GM12878 (cell line): Measurements from ENCODE around the gene SLC2A1. TPM values are rescaled to one million over a fixed set of nuclear protein-coding genes. Genes with fewer than 3 reads are reported as not detected.

Experiments used
- ATAC-seq: fragments of 200-7000 bp; cut with Tn5 transposase; 3 replicates; pipeline ENCODE4 v1.9.1; 2020; ENCODE audit warnings: mild to moderate bottlenecking, moderate library complexity
- BruUV-seq: library from RNA; stranded (reverse); fragments of 400-500 nt; replicated peaks from 2 replicates; lab custom pipeline; 2021; lab: Mats Ljungman, UMichigan
- CTCF ChIA-PET: fragments of 300-600 bp; sonication (Branson Sonifier 250); formaldehyde crosslinking; extraction: SDS; loops from one replicate; lab custom pipeline; 2021; ENCODE audit warnings: inconsistent platforms; lab: Yijun Ruan, JAX
- POLR2A ChIA-PET: fragments of 350-600 bp; formaldehyde crosslinking; extraction: SDS; loops from one replicate; lab custom pipeline; 2021; ENCODE audit warnings: inconsistent platforms; lab: Charles Lee
- RAD21 ChIA-PET: fragments of 300-600 bp; sonication (Branson Sonifier 250); formaldehyde crosslinking; loops from one replicate; lab custom pipeline; 2023; ENCODE audit warnings: antibody characterized with exemption; ENCODE audit not compliant: unreplicated experiment; lab: Charles Lee
- SMC1A ChIA-PET: fragments of 300-600 bp; sonication (Branson Sonifier 250); formaldehyde crosslinking; loops from one replicate; lab custom pipeline; 2023; ENCODE audit not compliant: unreplicated experiment, uncharacterized antibody; lab: Charles Lee
- DNase-seq: peaks from one replicate; pipeline ENCODE4 v3.0.0-alpha.2; 2011; ENCODE audit warnings: low read depth, low spot score
- FAIRE-seq: peaks from 3 replicates; lab custom pipeline; 2011; peaks lifted over from hg19 to GRCh38; lab: Jason Lieb, UNC
- H2AFZ ChIP-seq: 2 replicates; pipeline ENCODE4 v1.6.0; 2011; ENCODE audit warnings: low read depth, low read length, control low read depth; ENCODE audit not compliant: control insufficient read depth
- H3K27ac ChIP-seq: 2 replicates; pipeline ENCODE4 v1.5.1; 2011; ENCODE audit warnings: control low read depth; ENCODE audit not compliant: control insufficient read depth, insufficient read depth
- H3K27me3 ChIP-seq, 2 experiments: replicated peaks in 1 of 2; 2 replicates each; pipeline versions ENCODE4 v1.6.0 to v1.6.1; 2011; ENCODE audit warnings: low read length in 1 of 2; ENCODE audit not compliant: control insufficient read depth in 2 of 2, insufficient read depth in 2 of 2
- H3K36me3 ChIP-seq, 2 experiments: 2 replicates each; pipeline ENCODE4 v1.5.1; 2011; ENCODE audit warnings: low read length in 1 of 2; ENCODE audit not compliant: control insufficient read depth in 2 of 2, insufficient read depth in 2 of 2
- H3K4me1 ChIP-seq: 2 replicates; pipeline ENCODE4 v1.6.1; 2011; ENCODE audit warnings: mild to moderate bottlenecking, low read length, moderate library complexity, mixed read lengths; ENCODE audit not compliant: control insufficient read depth, insufficient read depth
- H3K4me2 ChIP-seq: 2 replicates; pipeline ENCODE4 v1.6.0; 2011; ENCODE audit warnings: control low read depth; ENCODE audit not compliant: control insufficient read depth, insufficient read depth
- H3K4me3 ChIP-seq: fragments of 200-600 bp; sonication (generic); 2 replicates; pipeline ENCODE4 v1.5.1; 2016
- H3K79me2 ChIP-seq: 2 replicates; pipeline ENCODE4 v1.6.0; 2011; ENCODE audit warnings: low read length; ENCODE audit not compliant: control insufficient read depth, insufficient read depth
- H3K9ac ChIP-seq: 2 replicates; pipeline ENCODE4 v1.8.0; 2011; ENCODE audit warnings: low read length, control low read depth, mixed read lengths; ENCODE audit not compliant: control insufficient read depth, insufficient read depth
- H3K9me3 ChIP-seq: replicated peaks from 3 replicates; pipeline ENCODE4 v1.5.1; 2011; ENCODE audit warnings: mild to moderate bottlenecking, low read length; ENCODE audit not compliant: control insufficient read depth, insufficient read depth
- H4K20me1 ChIP-seq: 2 replicates; pipeline ENCODE4 v1.6.0; 2011; ENCODE audit not compliant: control insufficient read depth, insufficient read depth
- MEF2B ChIP-seq: fragments of 450-650 bp; IDR thresholded peaks from 2 replicates; pipeline ENCODE4 v1.6.1; 2018; ENCODE audit warnings: mild to moderate bottlenecking, moderate library complexity; ENCODE audit not compliant: partially characterized antibody, poor library complexity, severe bottlenecking
- WGBS: methylation state at CpG from one replicate; pipeline ENCODE4 v1.1.6; 2016; ENCODE audit warnings: low lambda C conversion rate; ENCODE audit not compliant: insufficient replicate concordance, insufficient coverage; ENCODE audit errors: missing lambda C conversion rate; 5-methylcytosine and 5-hydroxymethylcytosine counted together
- in situ Hi-C: fragments of 300-500 bp; cut with MboI; formaldehyde crosslinking; loops from 9 replicates; pipeline ENCODE4 v1.14.3; 2018; ENCODE audit warnings: mixed read lengths
- intact Hi-C: fragments of 100-400 bp; cut with micrococcal nuclease; formaldehyde crosslinking; loops from one replicate; pipeline ENCODE4 v1.14.2; 2022; ENCODE audit not compliant: unreplicated experiment
- polyA plus RNA-seq, 11 experiments: library from polyadenylated mRNA; depleted of rRNA in 4 of 11; unstranded in 6 of 11; stranded (reverse) in 5 of 11; fragments of >200 nt; fragmentation: Nextera tagmentation in 4 of 11; fragmentation: Illumina TruSeq in 1 of 11; extraction: Ambion mirVana in 4 of 11; extraction: Trizol in 1 of 11; gene quantifications; 1 replicate in 1 of 11; 2 replicates in 10 of 11; pipeline versions ENCODE4 v1.2.1 to v1.2.3, GENCODE V29; 2011 to 2016; ENCODE audit warnings: inconsistent platforms in 2 of 11, missing spikeins in 2 of 11, low read depth in 1 of 11
- total RNA-seq, 4 experiments: library from RNA; depleted of rRNA in 3 of 4; stranded (reverse); fragments of >200 nt in 3 of 4; fragmentation: Illumina TruSeq in 1 of 4; extraction: Trizol in 1 of 4; gene quantifications; 2 replicates each; pipeline versions ENCODE4 v1.2.1 to v1.2.3, GENCODE V29; 2013 to 2021
- TF ChIP-seq, protein P1 (sequence below): IDR thresholded peaks from 2 replicates; pipeline ENCODE4 v1.6.1; 2012; ENCODE audit warnings: low read depth, low read length, improper control_type of control experiment
- TF ChIP-seq, protein P2 (sequence below): fragments of 450-650 bp; IDR thresholded peaks from 2 replicates; pipeline ENCODE4 v1.6.1; 2017; ENCODE audit warnings: mild to moderate bottlenecking, low read depth, inconsistent platforms; ENCODE audit not compliant: poor library complexity, severe bottlenecking

Gene SLC2A1
- total and polyA plus RNA-seq, 10 of the 15 experiments (the other 5 are each of a cell fraction or from before 2014, with no cell fraction given): 5.7 to 66.0 (median 44.2) TPM

DNA sequence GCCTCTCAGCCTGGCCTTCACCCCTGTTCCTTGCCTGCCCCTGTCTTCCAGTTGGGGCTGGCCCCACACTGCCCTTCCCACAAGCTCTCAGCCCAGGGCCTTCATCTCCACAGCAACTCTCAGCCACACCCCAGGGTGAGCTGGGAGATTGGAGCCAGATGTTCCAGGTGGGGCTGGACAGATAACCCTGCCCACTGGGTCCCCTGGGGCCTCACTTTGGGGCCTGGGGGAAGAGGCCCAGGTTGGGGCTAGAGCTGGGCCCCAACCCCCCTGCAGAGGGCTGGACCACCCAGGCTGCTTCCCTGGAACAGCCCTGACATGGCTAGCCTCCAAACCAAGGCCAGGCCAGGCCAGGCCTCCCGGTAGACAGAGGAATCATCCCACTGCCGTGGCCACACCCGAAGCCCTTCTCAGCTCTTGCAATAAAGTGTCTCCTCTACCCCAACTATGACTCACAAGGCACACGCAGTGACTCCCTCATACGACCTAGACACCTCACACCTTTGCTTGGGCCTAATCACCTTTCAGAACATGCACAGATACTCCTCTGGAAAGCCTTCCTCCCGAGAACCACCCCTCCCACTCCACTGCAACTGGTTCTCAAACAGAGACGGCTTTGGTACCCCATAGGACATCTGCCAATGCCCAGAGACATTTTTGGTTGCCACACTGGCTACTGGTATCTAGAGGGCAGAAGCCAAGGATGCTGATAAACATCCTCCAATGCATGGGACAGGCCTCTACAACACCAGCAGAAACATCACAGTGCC, 22.2 kb downstream of the SLC2A1 start:
- RAD21 ChIA-PET: interaction anchor here (0.9 to 3.4 kb wide), 10 partner anchors 11 to 166 kb away, joined by 3 to 21 read pairs (median 7); no protein-coding TSS in a partner anchor
- in situ Hi-C loops: no loop called here
- H3K4me1 ChIP-seq: peaks cover 92% of the 10 kb centered on the region
- 8% methylated on average over 7 of the region's 7 CpGs for WGBS
- TF ChIP-seq, protein P1, sequence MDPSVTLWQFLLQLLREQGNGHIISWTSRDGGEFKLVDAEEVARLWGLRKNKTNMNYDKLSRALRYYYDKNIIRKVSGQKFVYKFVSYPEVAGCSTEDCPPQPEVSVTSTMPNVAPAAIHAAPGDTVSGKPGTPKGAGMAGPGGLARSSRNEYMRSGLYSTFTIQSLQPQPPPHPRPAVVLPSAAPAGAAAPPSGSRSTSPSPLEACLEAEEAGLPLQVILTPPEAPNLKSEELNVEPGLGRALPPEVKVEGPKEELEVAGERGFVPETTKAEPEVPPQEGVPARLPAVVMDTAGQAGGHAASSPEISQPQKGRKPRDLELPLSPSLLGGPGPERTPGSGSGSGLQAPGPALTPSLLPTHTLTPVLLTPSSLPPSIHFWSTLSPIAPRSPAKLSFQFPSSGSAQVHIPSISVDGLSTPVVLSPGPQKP: no peak
- TF ChIP-seq, protein P2, sequence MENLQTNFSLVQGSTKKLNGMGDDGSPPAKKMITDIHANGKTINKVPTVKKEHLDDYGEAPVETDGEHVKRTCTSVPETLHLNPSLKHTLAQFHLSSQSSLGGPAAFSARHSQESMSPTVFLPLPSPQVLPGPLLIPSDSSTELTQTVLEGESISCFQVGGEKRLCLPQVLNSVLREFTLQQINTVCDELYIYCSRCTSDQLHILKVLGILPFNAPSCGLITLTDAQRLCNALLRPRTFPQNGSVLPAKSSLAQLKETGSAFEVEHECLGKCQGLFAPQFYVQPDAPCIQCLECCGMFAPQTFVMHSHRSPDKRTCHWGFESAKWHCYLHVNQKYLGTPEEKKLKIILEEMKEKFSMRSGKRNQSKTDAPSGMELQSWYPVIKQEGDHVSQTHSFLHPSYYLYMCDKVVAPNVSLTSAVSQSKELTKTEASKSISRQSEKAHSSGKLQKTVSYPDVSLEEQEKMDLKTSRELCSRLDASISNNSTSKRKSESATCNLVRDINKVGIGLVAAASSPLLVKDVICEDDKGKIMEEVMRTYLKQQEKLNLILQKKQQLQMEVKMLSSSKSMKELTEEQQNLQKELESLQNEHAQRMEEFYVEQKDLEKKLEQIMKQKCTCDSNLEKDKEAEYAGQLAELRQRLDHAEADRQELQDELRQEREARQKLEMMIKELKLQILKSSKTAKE: no peak
- peak; percentile 67 for TF ChIP-seq MEF2B
- TF ChIP-seq, all 136 proteins: peak for 1
- H3K27ac ChIP-seq: peak overlapping the region; percentile 38
- H3K36me3 ChIP-seq: peaks cover 59 to 64% of the 10 kb centered on the region in 2 experiments
- ChIA-PET POLR2A (interaction anchor here (1.0 to 3.4 kb wide), 7 partner anchors 11 to 21 kb away, joined by 5 to 22 read pairs (median 6); no protein-coding TSS in a partner anchor), CTCF (interaction anchor here (0.9 to 5.1 kb wide), 9 partner anchors 8 to 137 kb away, joined by 3 to 57 read pairs (median 6); partner anchors contain the start of gene SLC2A1), SMC1A (interaction anchor here (0.9 to 6.3 kb wide), 7 partner anchors 9 to 60 kb away, joined by 3 to 71 read pairs (median 6); no protein-coding TSS in a partner anchor)
- no peak for DNase-seq
- no peaks in the 10 kb centered on the region for H3K9me3 ChIP-seq
- no peak overlapping the region for H2AFZ ChIP-seq
- no TSS peak for BruUV-seq
- H3K79me2 ChIP-seq: peaks cover 100% of the 10 kb centered on the region
- H3K9ac ChIP-seq: no peak overlapping the region
- ATAC-seq: no peak
- FAIRE-seq: no peak
- no peak overlapping the region for H3K4me3 ChIP-seq
- H3K4me2 ChIP-seq: peak overlapping the region; percentile 7; the same call in 1 of the 2 replicates
- peaks cover 6% of the 10 kb centered on the region; the same call in 1 of the 2 replicates for H4K20me1 ChIP-seq
- no peaks in the 10 kb centered on the region for H3K27me3 ChIP-seq
- intact Hi-C loops: no loop called here
